K562 (cell line): ENCODE data around the gene PDCD1LG2. TPM values are rescaled to one million over a fixed set of nuclear protein-coding genes. Genes with fewer than 3 reads are reported as not detected.
A peak's percentile ranks its signal among the peaks of the same experiment; 100 is the strongest.

Experiments used
- ATAC-seq: fragments of 200-7000 bp; cut with Tn5 transposase; 3 replicates; pipeline ENCODE4 v1.9.1; 2020; ENCODE audit warnings: moderate library complexity
- BruUV-seq: library from RNA; stranded (reverse); fragments of 400-500 nt; replicated peaks from 2 replicates; lab custom pipeline; 2021; lab: Mats Ljungman, UMichigan
- CTCF ChIA-PET: fragments of 300-600 bp; formaldehyde crosslinking; extraction: SDS; loops from one replicate; lab custom pipeline; 2021; ENCODE audit warnings: low intra/inter-chr PET ratio; lab: Yijun Ruan, JAX
- POLR2A ChIA-PET: fragments of 300-600, 350-650 bp; sonication (Branson Sonifier 250); formaldehyde crosslinking; extraction: SDS; loops from one replicate; lab custom pipeline; 2021; ENCODE audit warnings: antibody characterized with exemption, inconsistent platforms; lab: Yijun Ruan, JAX
- DNase-seq, 4 experiments: peaks; one replicate each; pipeline versions ENCODE4 v3.0.0 to v3.0.0-alpha.2; 2011 to 2018; ENCODE audit warnings: low spot score in 3 of 4, mixed read lengths in 3 of 4; ENCODE audit errors: extremely low read depth in 1 of 4
- FAIRE-seq: peaks from 2 replicates; lab custom pipeline; 2011; peaks lifted over from hg19 to GRCh38; lab: Jason Lieb, UNC
- H2AFZ ChIP-seq: 2 replicates; pipeline ENCODE4 v1.6.0; 2011; ENCODE audit warnings: low read depth, low read length, control low read depth, inconsistent platforms
- H3K27ac ChIP-seq: fragments of 200-600 bp; 3 replicates; pipeline ENCODE4 v1.8.0; 2011; ENCODE audit warnings: low read depth, mild to moderate bottlenecking, control low read depth, inconsistent platforms, low read length, moderate library complexity, mixed read lengths; ENCODE audit errors: extremely low read depth
- H3K27me3 ChIP-seq, 2 experiments: fragments of 300-600 bp in 1 of 2; 2 replicates in 1 of 2; 3 replicates in 1 of 2; pipeline versions ENCODE4 v1.6.0 to v1.8.0; 2011; ENCODE audit warnings: inconsistent platforms in 2 of 2, low read length in 2 of 2, mild to moderate bottlenecking in 1 of 2, mixed read lengths in 1 of 2, moderate library complexity in 1 of 2; ENCODE audit not compliant: control insufficient read depth in 2 of 2, insufficient read depth in 2 of 2
- H3K36me3 ChIP-seq: fragments of 300-600 bp; 3 replicates; pipeline ENCODE4 v1.8.0; 2011; ENCODE audit warnings: mild to moderate bottlenecking, low read length, inconsistent platforms; ENCODE audit not compliant: control insufficient read depth, insufficient read depth
- H3K4me1 ChIP-seq, 2 experiments: fragments of 200-600 bp in 1 of 2; replicated peaks in 1 of 2; 2 replicates in 1 of 2; 3 replicates in 1 of 2; pipeline versions ENCODE4 v1.5.1 to v1.8.0; 2011; ENCODE audit warnings: inconsistent platforms in 2 of 2, low read length in 2 of 2, mild to moderate bottlenecking in 1 of 2, mixed read lengths in 1 of 2, moderate library complexity in 1 of 2; ENCODE audit not compliant: control insufficient read depth in 2 of 2, insufficient read depth in 2 of 2
- H3K4me2 ChIP-seq: 2 replicates; pipeline ENCODE4 v1.6.1; 2011; ENCODE audit warnings: low read length, control low read depth, inconsistent platforms, mixed read lengths; ENCODE audit not compliant: insufficient read depth
- H3K4me3 ChIP-seq: fragments of 200-600 bp; sonication (generic), shearing (Covaris generic); 2 replicates; pipeline ENCODE4 v1.5.1; 2016; ENCODE audit warnings: control low read depth, inconsistent platforms
- H3K79me2 ChIP-seq: fragments of 200-600 bp; 3 replicates; pipeline ENCODE4 v1.8.0; 2011; ENCODE audit warnings: low read length, inconsistent platforms; ENCODE audit not compliant: control insufficient read depth, insufficient read depth
- H3K9ac ChIP-seq, 2 experiments: 2 replicates each; pipeline versions ENCODE4 v1.6.0 to v1.6.1; 2011; ENCODE audit warnings: low read depth in 2 of 2, low read length in 2 of 2, control low read depth in 1 of 2, inconsistent platforms in 1 of 2, mild to moderate bottlenecking in 1 of 2, mixed read lengths in 1 of 2; ENCODE audit not compliant: insufficient read depth in 1 of 2
- H3K9me1 ChIP-seq: one replicate; pipeline ENCODE4 v1.6.0; 2011; ENCODE audit warnings: inconsistent platforms, mild to moderate bottlenecking, low read length, moderate library complexity; ENCODE audit not compliant: control insufficient read depth, insufficient read depth
- H3K9me3 ChIP-seq: replicated peaks from 2 replicates; pipeline ENCODE4 v1.5.1; 2011; ENCODE audit warnings: low read depth, low read length, inconsistent platforms; ENCODE audit not compliant: control insufficient read depth, insufficient read depth
- H4K20me1 ChIP-seq: replicated peaks from 2 replicates; pipeline ENCODE4 v1.6.1; 2011; ENCODE audit warnings: low read length, inconsistent platforms, mixed read lengths; ENCODE audit not compliant: control insufficient read depth, insufficient read depth
- CTCF ChIP-seq, 3 experiments: IDR thresholded peaks in 2 of 3; conservative IDR thresholded peaks in 1 of 3; 2 replicates each; pipeline ENCODE4 v1.5.1; 2011 to 2012; ENCODE audit warnings: low read length in 3 of 3, mild to moderate bottlenecking in 3 of 3, control low read depth in 2 of 3, improper control_type of control experiment in 1 of 3, inconsistent platforms in 1 of 3, low read depth in 1 of 3, mixed read lengths in 1 of 3, moderate library complexity in 1 of 3; ENCODE audit not compliant: insufficient read depth in 2 of 3
- DMBX1 ChIP-seq: fragments of 250-450 bp; sonication (Bioruptor Pico); IDR thresholded peaks from 2 replicates; pipeline ENCODE4 v1.8.0; 2022; ENCODE audit warnings: inconsistent platforms, mild to moderate bottlenecking, moderate library complexity, borderline replicate concordance
- FOS ChIP-seq: IDR thresholded peaks from 3 replicates; pipeline ENCODE4 v1.6.1; 2011; ENCODE audit not compliant: insufficient read length; ENCODE audit errors: extremely low read depth
- MCM7 ChIP-seq, 2 experiments: fragments of 450-650 bp; IDR thresholded peaks; 2 replicates each; pipeline ENCODE4 v1.6.1; 2016 to 2018
- NR2F6 ChIP-seq: fragments of 450-650 bp; formaldehyde crosslinking; IDR thresholded peaks from 2 replicates; pipeline ENCODE4 v1.4.0; 2020; ENCODE audit warnings: mild to moderate bottlenecking
- PRDM10 ChIP-seq: fragments of 450-650 bp; IDR thresholded peaks from 2 replicates; pipeline ENCODE4 v1.6.1; 2018; ENCODE audit not compliant: partially characterized antibody
- SETDB1 ChIP-seq: IDR thresholded peaks from one replicate; pipeline ENCODE4 v1.6.1; 2012; ENCODE audit warnings: low read length, control low read depth, inconsistent platforms
- TAF9B ChIP-seq: fragments of 450-650 bp; IDR thresholded peaks from 2 replicates; pipeline ENCODE4 v1.6.1; 2018; ENCODE audit warnings: mild to moderate bottlenecking; ENCODE audit not compliant: partially characterized antibody
- WGBS: fragments of 100-300 bp; shearing (Covaris generic); methylation state at CpG from one replicate; pipeline ENCODE4 v1.1.6; 2016; ENCODE audit warnings: low coverage, mixed read lengths; ENCODE audit not compliant: insufficient coverage; ENCODE audit errors: missing lambda C conversion rate; 5-methylcytosine and 5-hydroxymethylcytosine counted together
- in situ Hi-C: fragments of 300-500 bp; cut with MboI; formaldehyde crosslinking; loops from 4 replicates; pipeline ENCODE4 v1.15.0; 2018; ENCODE audit warnings: inconsistent platforms, mixed read lengths
- intact Hi-C: fragments of 100-400 bp; cut with micrococcal nuclease; formaldehyde crosslinking; loops from 2 replicates; pipeline ENCODE4 v1.14.2; 2022
- polyA plus RNA-seq, 8 experiments: library from polyadenylated mRNA; depleted of rRNA in 4 of 8; stranded (reverse) in 5 of 8; unstranded in 3 of 8; fragments of >200 nt; fragmentation: Nextera tagmentation in 2 of 8; fragmentation: Illumina TruSeq in 1 of 8; extraction: Ambion mirVana in 2 of 8; extraction: Trizol in 1 of 8; gene quantifications; 2 replicates each; pipeline versions ENCODE4 v1.2.1 to v1.2.3, GENCODE V29; 2011 to 2014; ENCODE audit warnings: inconsistent platforms in 1 of 8, missing spikeins in 1 of 8
- total RNA-seq, 7 experiments: library from RNA; depleted of rRNA in 6 of 7; stranded (reverse); fragments of >200 nt in 6 of 7; fragmentation: Illumina TruSeq in 2 of 7; extraction: Trizol in 2 of 7; gene quantifications; 2 replicates each; pipeline versions ENCODE4 v1.2.1 to v1.2.3, GENCODE V29; 2011 to 2021; ENCODE audit warnings: low replicate concordance in 1 of 7
- TF ChIP-seq, protein P1 (sequence below): fragments of 450-650 bp; formaldehyde crosslinking; IDR thresholded peaks from 2 replicates; pipeline ENCODE4 v1.4.0; 2020; ENCODE audit warnings: mild to moderate bottlenecking

Gene PDCD1LG2
- total and polyA plus RNA-seq, 9 of the 15 experiments (the other 6 are each of a cell fraction or from before 2014, with no cell fraction given): not detected

DNA sequence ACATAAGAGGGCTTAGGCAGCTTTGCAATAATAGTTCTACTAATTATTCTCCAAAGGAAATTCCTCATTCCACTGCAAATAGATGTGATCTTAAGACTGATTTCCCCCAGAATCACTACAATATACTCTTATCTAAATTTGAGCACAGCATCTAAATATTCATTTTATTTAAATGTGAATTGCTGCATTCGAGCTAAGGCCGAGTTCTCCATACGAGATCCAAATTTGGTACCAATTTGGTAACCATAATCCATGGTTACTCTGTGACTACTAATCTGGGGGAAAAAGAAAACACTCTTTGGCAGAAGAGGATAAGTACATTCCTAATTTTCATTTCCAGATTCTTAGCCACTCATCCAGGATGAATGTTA lies 98.9 kb downstream of the PDCD1LG2 start:
- Histone ChIP-seq H3K9ac (0 out of 4 replicates have a peak overlapping the region, but pooled peaks of 1 of the 2 experiments have one; percentile 33), H3K9me3 (no peaks in the 10 kb centered on the region), H2AFZ (peak overlapping the region; percentile 60; the same call in 1 of the 2 replicates), H3K9me1 (no peaks in the 10 kb centered on the region), H3K4me1 (no peaks in the 10 kb centered on the region), H3K4me3 (peak overlapping the region; percentile 30), H3K27ac (no peak overlapping the region; the same call in 2 of the 3 replicates), H3K36me3 (no peaks in the 10 kb centered on the region), H3K27me3 (no peaks in the 10 kb centered on the region), H3K79me2 (no peaks in the 10 kb centered on the region), H3K4me2 (peak overlapping the region; percentile 68), H4K20me1 (no peaks in the 10 kb centered on the region)
- intact Hi-C loops (loop anchor here (10.0 kb wide), 1 partner anchor 106 kb away; no protein-coding TSS in a partner anchor), in situ Hi-C loops (no loop called here)
- BruUV-seq: no TSS peak
- DNase-seq: no peak
- no peak for FAIRE-seq
- CTCF ChIA-PET: no interaction called here
- POLR2A ChIA-PET: interaction anchor here (1.2 to 1.3 kb wide), 2 partner anchors 10 to 13 kb away, joined by 3 read pairs; no protein-coding TSS in a partner anchor
- TF ChIP-seq, protein P1, sequence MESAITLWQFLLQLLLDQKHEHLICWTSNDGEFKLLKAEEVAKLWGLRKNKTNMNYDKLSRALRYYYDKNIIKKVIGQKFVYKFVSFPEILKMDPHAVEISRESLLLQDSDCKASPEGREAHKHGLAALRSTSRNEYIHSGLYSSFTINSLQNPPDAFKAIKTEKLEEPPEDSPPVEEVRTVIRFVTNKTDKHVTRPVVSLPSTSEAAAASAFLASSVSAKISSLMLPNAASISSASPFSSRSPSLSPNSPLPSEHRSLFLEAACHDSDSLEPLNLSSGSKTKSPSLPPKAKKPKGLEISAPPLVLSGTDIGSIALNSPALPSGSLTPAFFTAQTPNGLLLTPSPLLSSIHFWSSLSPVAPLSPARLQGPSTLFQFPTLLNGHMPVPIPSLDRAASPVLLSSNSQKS (CRISPR knock-in tag): no peak
- TF ChIP-seq DMBX1 (CRISPR knock-in tag) (no peak), FOS (no peak), NR2F6 (no peak)
- WGBS: 58% methylated on average over 3 of the region's 3 CpGs
- no peak for ATAC-seq

DNA sequence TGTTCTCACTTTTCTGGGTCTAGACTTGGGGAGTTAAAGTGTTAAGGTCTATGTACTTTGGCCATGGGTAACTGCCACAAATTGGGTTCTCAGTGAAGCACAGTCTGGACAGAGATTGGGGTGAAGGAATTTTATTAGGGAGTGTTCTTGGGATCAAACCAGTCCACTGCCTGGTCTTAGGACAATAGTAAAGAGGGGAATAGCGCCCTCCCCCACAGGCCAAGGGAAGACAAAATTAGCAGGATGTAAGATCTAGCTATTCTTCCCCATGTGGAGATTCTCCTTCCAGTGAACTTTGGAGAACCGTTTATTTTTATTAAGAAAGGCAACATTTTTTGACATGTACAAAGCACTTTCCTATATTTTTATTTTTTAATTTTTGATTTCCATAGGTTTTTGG lies 100.2 kb downstream of the PDCD1LG2 start:
- no peak for FAIRE-seq
- Histone ChIP-seq H3K9me3 (no peaks in the 10 kb centered on the region), H3K4me2 (no peak overlapping the region), H3K27ac (no peak overlapping the region), H3K4me3 (no peak overlapping the region), H3K36me3 (no peaks in the 10 kb centered on the region), H3K79me2 (no peaks in the 10 kb centered on the region), H3K27me3 (no peaks in the 10 kb centered on the region), H3K9me1 (no peaks in the 10 kb centered on the region), H3K4me1 (no peaks in the 10 kb centered on the region), H3K9ac (no peak overlapping the region), H4K20me1 (no peaks in the 10 kb centered on the region), H2AFZ (no peak overlapping the region)
- in situ Hi-C loops (no loop called here), intact Hi-C loops (no loop called here)
- POLR2A ChIA-PET: interaction anchor here (0.7 to 1.2 kb wide), 2 partner anchors 10 to 476 kb away, joined by 4 read pairs; no protein-coding TSS in a partner anchor
- CTCF ChIA-PET: no interaction called here
- BruUV-seq: no TSS peak
- ATAC-seq: 0 out of 3 replicates have a peak, but pooled peaks have one; percentile 29
- WGBS: 17% methylated on average over 2 of the region's 2 CpGs
- DNase-seq: no peak
- TF ChIP-seq NR2F6: no peak
- no peak for TF ChIP-seq TAF9B
- TF ChIP-seq PRDM10: no peak
- TF ChIP-seq MCM7 (IDR thresholded peaks at IDR 0.05): no peak
- peak in 2 of 3 experiments; percentile 1 to 5; a peak in 1 of 6 replicates for TF ChIP-seq CTCF (IDR thresholded peaks at IDR 0.05 in 2 of 3, conservative IDR thresholded peaks at IDR 0.05 in 1 of 3; ENCODE audit: insufficient read depth in 2 of 3, low read depth in 1 of 3, low read length in 3 of 3)
- no peak for TF ChIP-seq SETDB1
- TF ChIP-seq, all 486 proteins: peak for 1
